Measurements from ENCODE around the gene AGBL3.
"Not testable (repeated sequence)": the region's sequence is repeated elsewhere in the genome, so short reads cannot be mapped to it uniquely, and the experiment has no call there.

AGBL3 gene

GRCh38 chr7:134963036-134963435 is 23.3 kb upstream of the AGBL3 start:
- no peak for DNase-seq (ENCODE audit: low read depth in 2 of 2)

DNA sequence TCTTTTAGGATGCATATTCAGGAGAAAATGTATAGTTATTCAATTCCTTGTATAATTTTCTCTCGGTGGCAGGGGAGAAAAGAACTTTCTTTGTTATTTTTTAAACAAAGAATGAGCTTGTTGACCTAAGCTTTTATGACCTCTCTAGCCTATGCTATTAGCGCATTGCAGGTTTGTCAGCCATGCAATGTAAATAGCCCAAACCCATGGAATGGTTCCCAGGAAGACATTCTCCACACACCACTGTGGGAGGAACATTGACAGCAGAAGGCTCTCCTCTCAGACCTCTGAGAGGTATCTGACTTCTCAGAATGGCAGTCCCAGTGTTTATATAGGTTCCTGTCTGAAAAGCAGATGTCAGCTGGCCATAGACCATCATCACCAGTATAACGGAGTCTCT is 19.6 kb upstream of the AGBL3 start:
- DNase-seq (ENCODE audit: low read depth in 2 of 2) = no peak

- DNase-seq (ENCODE audit: low read depth in 2 of 2) = no peak
Observed at GRCh38 chr7:134968110-134968509, 18.2 kb upstream of the AGBL3 start.

DNA sequence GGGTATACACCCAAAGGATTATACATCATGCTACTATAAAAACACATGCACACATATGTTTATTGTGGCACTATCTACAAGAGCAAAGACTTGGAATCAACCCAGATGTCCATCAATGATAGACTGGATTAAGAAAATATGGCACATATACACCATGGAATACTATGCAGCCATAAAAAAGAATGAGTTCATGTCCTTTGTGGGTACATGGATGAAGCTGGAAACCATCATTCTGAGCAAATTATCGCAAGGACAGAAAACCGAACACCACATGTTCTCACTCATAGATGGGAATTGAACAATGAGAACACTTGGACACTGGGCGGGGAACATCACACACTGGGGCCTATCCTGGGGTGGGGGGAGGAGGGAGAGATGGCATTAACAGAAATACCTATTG is 4.7 kb upstream of the AGBL3 start:
- not testable (repeated sequence) for DNase-seq (ENCODE audit: low read depth in 2 of 2)

DNA sequence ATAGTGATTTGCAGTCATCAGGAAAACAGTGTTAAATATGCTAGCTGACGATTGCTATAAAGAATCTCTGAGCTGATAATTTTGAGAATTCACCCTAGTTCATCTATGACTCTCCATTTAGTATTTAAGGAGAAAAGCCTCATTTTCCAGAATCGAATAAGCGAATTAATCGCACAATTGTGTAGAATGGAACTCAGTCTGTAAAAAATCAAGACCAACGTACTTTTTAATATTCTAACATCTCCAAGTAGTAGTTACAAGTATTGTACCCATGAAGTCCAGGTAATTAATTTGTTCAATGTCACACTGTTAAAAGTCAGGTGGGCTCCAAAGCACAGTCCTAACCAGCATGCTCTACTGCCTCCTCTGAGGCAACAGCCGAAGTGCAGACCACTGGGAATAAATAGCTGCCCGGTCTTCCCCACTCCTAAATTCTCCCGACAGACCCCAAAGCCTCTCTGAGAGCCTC is 380 bp upstream of the AGBL3 start:
- DNase-seq (ENCODE audit: low read depth in 2 of 2) = no peak

DNA sequence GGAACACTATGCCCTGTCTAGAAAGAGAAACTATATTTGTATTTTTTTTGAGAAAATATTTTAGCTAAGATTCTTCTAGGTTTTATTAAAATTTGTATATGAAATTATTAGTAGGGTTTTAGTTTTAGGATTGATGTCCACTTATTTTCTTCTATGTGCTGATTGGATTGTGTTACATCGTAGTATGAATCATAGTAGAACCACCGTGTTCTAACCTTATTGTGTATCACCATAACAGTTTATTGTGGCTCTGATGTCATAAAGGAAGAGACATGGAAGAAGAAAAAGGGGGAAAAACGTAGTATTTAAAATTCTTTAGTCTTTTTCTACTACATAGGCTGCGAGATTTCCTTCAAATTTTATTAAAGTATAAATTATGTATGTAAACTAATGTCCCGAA is 1.9 kb downstream of the AGBL3 start:
- no peak for DNase-seq (ENCODE audit: low read depth in 2 of 2)

GRCh38 chr7:134991469-134992339 is 5.4 kb downstream of the AGBL3 start:
- no peak for DNase-seq (ENCODE audit: low read depth in 2 of 2)

- no peak for DNase-seq (ENCODE audit: low read depth in 2 of 2)
Observed at GRCh38 chr7:134992626-134993179, 6.4 kb downstream of the AGBL3 start.

GRCh38 chr7:134993877-134994456 is 7.7 kb downstream of the AGBL3 start:
- no peak for DNase-seq (ENCODE audit: low read depth in 2 of 2)

GRCh38 chr7:134995239-134996096 is 9.2 kb downstream of the AGBL3 start:
- no peak for DNase-seq (ENCODE audit: low read depth in 2 of 2)

- DNase-seq (ENCODE audit: low read depth in 2 of 2) = no peak
Observed at GRCh38 chr7:134996097-134996550, 9.8 kb downstream of the AGBL3 start.

DNA sequence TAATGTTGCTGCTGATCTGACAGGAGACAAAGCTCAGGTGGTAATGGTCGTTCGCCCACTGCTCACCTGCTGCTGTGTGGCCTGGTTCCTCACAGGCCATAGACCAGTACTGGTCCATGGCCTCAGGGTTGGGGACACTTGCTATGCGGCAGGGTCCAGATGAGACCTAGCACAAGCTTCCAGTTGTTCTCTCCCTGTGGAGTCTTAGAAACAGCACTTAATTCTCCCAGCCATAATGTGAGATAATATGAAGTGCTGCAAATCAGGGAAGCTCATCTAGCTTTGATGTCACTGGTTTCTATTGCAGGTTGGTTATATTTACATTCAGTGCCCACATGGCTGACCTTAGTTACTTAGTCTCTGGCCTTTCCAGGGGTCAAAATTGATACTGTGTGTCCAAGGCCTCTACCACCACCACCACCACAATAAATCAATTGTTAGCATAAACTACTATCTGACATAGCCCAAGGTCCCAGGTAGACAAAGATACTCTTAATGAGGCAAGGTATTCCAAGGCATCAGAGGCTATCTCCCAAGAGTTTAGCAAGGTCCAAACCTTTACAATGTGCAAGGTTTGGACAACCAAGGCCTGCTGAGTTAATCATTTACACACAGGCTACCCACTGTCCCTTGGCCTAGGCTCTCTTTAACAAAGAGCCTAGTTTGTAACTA is 11.0 kb downstream of the AGBL3 start:
- no peak for DNase-seq (ENCODE audit: low read depth in 2 of 2)

DNA sequence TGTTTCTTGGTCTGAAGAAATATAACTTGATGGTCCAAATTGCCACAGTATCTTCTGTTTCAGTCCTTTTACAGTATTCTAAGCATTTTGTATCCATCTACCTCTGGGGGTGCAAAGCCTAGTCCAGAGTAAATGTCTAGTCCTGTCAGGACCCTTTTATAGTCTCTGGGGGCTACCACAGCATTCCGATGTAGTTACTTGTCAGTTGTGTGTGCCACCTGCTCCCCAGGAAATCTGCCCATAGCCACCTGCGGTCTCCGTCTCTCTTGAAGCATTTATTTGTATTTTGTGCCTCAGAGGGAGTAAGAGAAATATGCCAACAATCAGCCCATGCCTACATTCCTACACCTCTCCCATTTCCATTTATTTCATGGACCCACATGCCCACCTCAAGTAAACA is 12.8 kb downstream of the AGBL3 start:
- DNase-seq (ENCODE audit: low read depth in 2 of 2) = no peak

DNA sequence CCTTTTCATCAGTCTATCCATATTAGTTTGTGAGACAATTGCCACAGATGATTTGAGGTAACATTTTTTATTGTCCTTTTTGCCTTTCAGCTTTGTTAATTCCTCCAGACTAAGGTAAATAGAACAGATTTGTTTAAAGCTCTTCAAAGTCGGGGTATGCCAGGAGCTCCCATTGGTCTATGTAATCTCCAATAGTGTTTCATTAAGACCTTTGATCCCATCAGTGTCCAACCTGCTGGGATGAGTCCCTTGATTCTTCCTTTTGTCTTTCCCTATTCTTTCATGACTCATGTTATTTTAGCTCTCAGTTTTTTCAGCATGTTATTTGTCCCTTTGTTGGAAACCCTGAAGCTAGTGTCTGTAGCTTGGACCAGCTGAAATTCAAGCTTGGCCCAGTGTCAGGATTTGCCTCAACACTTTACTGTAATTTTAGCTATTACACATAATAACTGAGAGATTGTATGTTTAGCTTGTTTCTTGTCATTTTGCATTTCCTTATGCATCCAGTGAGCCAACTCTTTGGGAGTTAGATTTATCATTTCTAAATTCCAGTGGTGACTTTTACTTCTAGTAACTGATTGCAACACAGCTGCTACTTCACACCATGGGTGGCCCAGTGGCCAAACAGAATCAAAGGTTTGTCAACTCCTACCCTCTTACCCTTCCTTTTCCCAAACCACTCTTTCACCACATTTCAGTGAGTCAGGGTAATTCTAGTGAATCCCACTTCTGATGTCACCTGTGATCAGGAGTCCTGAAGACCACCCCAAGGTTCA is 15.3 kb downstream of the AGBL3 start:
- no peak for DNase-seq (ENCODE audit: low read depth in 2 of 2)

GRCh38 chr7:135012229-135012628 is 25.9 kb downstream of the AGBL3 start:
- DNase-seq (ENCODE audit: low read depth in 2 of 2) = no peak

DNA sequence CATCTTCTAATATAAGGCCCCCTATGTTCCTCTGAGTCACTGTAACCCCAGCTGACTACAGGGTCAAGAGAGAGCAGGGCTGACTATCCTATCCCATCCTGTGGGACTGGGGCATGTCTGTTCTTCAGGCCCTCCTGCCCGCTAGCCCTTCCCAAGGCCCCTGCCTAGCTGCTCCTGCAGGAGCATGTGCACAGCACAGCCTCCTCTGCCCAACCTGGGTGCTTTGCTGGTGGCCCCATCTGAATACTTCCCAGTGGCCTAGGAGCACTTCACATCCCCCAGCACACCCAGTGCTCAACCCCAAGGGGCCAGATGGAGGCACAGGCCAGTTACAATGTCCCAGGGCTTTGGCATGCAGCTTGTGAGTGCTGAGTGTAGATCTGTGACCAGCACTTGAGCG is 37.3 kb downstream of the AGBL3 start:
- no peak for DNase-seq (ENCODE audit: low read depth in 2 of 2)

- no peak for DNase-seq (ENCODE audit: low read depth in 2 of 2)
Observed at GRCh38 chr7:135035252-135035651, 48.9 kb downstream of the AGBL3 start.

DNA sequence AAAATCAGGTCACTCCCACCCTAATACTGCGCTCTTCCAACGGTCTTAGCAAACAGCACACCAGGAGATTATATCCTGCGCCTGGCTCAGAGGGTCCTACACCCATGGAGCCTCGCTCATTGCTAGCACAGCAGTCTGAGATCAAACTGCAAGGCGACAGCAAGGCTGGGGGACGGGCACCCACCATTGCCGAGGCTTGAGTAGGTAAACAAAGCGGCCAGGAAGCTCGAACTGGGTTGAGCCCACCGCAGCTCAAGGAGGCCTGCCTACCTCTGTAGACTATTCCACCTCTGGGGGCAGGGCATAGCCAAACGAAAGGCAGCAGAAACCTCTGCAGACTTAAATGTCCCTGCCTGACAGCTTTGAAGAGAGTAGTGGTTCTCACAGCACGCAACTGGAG is 80.7 kb downstream of the AGBL3 start:
- not testable (repeated sequence) for DNase-seq (ENCODE audit: low read depth in 2 of 2)

DNA sequence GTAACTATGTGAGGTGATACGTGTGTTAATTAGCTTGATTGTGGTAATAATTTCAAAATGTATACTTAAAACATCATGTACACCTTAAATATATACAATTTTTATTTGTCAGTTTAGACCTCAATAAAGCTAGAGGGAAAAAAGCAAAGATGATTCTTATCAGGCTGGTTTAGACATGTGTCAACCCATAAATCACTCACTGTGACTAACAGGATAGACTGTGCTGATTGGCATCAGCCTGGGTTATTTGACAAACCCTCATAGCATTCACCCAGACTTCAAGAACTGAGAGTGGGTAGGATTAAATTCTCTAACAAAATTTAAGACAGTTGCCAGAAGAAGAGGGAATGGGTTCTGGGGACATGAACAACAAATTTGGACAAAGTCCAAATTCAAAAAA is 87.8 kb downstream of the AGBL3 start:
- no peak for DNase-seq (ENCODE audit: low read depth in 2 of 2)

- DNase-seq (ENCODE audit: low read depth in 2 of 2) = no peak
Observed at GRCh38 chr7:135074531-135074930, 88.2 kb downstream of the AGBL3 start.

GRCh38 chr7:135075716-135076115 is 89.4 kb downstream of the AGBL3 start:
- no peak for DNase-seq (ENCODE audit: low read depth in 2 of 2)
